Right renal cortex interstitium (tissue), 3 donors: ENCODE measurements around the gene USP36. TPM values are rescaled to one million over a fixed set of nuclear protein-coding genes. Genes with fewer than 3 reads are reported as not detected.
"Not testable (repeated sequence)": the region's sequence is repeated elsewhere in the genome, so short reads cannot be mapped to it uniquely, and the experiment has no call there.

Source experiments
- DNase-seq, 3 donors: peaks; one replicate each; pipeline ENCODE4 v3.0.0-alpha.2; 2013; ENCODE audit warnings: low read depth in 3 of 3, low spot score in 2 of 3
- polyA plus RNA-seq, 3 donors: library from polyadenylated mRNA; unstranded; fragments of 120-200 nt; gene quantifications; one replicate each; pipeline ENCODE4 v1.2.1, GENCODE V29; 2013; ENCODE audit not compliant: insufficient read length in 3 of 3

Gene USP36
- polyA plus RNA-seq, 3 donors = 32.8 to 39.4 (median 38.6) TPM

DNA sequence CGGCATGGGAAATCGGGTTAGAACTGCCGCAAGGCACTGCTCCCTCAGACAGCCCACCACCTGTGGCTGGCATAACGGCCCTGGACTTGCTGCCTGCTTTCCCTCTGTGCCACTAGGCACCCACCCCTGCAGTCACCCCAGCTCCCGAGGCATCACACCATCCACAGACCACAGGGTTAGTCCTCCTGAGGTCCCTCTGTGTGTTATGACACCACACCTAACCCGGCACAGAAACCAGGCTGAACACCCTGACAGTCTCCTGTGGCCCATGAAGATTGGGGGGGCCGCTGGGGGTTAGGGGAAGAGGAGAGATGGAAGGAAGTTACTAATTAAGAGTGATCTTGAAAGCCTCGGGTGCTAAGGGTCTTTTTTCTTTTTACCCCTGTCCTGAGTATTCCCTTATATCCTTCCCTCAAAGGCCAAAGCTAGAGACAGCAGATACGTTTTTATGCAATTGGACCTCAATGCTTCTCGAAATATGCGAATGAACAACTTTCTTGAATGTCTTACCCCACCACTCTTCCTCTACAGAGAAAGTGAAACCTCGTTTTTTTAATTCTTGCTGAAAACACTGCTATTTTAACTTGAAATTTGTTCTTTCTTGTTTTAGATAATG is 65.5 kb downstream of the USP36 start:
- DNase-seq = no peak

DNA sequence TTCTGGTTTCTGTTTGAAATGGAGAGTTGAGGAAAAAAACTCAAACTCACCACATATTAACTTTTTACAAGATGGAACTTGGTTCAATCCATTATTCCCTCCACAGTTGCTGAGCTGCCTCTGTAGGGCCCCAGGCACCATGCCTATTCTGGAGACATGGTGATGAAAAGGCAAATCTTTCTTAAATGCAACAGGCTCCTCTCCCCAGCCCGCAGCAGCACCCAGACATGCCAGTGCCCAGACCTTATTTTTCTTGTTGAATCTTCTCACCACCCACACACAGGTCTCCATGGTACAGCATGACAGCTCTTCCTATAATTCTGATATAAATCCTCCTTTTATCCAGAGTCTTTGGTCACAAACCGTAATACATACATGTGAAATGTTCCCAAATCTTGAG is 66.2 kb downstream of the USP36 start:
- no peak for DNase-seq

GRCh38 chr17:78771758-78772382 is 68.7 kb downstream of the USP36 start:
- no peak for DNase-seq

DNA sequence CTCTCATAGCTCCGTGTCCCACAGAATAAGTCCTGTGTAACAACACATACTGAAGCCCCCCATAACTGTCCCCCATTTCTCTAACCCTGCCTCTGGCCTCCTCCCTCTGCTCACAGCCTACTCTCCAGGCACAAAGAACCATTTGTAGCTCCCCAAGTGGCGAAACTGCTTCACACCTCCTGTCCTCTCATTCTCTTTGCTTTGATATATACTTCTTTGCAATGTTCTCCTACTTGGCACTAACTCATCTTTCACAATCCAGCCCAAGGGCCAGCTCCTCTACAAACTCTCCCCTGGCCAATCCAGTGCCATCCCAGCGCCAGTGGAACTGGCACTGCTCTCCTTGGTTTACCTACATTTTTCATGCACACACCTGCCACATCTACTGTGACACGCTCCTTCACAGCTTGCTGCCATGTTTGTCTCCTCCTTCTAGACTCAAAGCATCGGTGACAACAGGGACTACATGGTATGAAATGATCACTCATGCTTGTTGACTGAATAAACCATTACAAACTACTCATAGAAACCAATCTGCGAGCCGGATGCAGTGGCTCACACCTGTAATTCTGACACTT is 71.3 kb downstream of the USP36 start:
- no peak for DNase-seq

GRCh38 chr17:78767806-78768205 is 72.8 kb downstream of the USP36 start:
- no peak for DNase-seq

DNA sequence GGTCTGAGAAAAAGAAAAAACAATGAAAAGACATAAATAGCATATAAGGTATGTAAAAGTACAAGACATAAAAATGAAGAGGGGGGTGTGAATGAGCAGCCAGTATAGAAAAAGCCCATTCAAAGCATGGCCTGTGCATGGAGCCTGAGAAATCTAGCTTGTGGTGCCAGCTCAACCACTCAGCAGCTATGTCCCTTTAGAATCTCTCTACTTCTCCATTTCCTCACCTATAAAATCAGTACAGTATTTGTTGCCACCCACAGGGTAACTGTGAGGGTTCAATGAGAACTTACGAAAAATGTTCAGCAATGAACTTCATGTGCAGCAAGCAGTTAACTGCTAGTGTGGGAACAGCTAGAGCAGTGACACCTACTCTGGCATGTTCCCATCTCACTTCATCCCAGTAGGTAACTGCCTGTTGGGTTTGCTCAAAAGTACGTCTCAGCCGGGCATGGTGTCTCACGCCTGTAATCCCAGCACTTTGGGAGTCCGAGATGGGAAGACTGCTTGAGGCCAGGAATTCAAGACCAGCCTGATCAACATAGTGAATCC is 73.8 kb downstream of the USP36 start:
- no peak for DNase-seq

GRCh38 chr17:78766225-78766624 is 74.4 kb downstream of the USP36 start:
- no peak for DNase-seq

GRCh38 chr17:78765821-78766220 is 74.8 kb downstream of the USP36 start:
- DNase-seq = no peak

GRCh38 chr17:78764871-78765270 is 75.7 kb downstream of the USP36 start:
- DNase-seq = no peak

DNA sequence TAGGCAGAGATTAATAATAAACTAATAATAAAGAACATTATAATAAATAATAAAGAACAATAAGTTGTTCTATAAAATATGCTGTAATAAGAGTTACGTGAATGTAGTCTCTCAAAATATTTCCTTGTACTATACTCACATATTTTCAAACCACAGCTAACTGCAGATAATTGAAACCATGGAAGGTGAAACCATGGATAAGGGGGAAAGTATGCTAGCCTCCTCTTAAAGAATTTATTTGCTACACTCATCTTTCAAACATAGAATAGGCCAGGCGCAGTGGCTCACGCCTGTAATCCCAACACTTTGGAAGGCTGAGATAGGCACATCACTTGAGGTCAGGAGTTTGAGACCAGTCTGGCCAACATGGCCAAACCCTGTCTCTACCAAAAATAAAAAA is 77.1 kb downstream of the USP36 start:
- no peak for DNase-seq

DNA sequence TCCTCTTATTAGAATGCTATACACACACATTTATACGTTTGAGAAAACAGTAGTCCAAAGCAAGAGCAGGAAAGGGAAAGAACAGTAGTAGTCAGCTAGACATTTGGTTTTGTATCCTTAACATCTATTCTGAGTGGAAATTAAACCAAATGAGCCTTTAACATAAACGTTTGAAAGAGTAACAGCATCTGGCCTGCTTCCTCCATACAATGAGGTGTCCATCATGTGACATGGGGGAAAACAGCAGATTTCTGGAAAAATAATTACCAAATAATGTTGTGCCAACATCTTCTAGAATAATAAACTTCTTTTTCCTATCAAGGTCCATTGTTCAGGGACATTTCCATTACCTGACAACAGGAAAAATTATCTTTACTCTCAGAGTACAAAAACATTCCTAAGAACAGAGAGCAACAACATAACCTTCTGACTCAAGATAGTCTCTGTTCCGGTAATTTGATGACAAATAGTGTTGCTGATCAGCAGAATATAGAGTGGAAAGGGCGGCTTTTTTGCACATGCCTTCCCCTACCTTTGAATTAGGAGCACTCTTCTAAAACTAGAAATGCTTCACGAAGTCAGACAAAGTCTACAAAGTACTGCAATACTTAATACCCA is 78.7 kb downstream of the USP36 start:
- no peak for DNase-seq

DNA sequence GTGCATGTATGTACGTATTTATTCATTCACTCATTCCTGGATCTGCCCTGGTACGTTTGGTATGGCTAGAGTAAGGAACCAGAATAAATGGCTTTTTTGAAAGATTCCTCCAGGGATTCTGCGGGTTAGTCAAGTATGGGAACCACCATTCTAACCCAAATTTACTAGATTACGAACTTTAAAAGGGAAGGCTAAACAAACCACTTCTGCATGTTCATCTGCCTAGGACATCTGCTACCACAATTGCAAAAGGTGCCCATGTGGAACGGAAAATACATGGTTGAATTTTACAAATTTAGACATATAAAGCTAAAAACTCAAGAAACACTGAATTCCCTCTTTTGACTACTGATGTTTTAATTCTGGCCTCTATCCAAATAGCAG is 80.7 kb downstream of the USP36 start:
- DNase-seq = no peak

GRCh38 chr17:78759203-78759968 is 81.2 kb downstream of the USP36 start:
- DNase-seq = peak in 1 of 3 donors; percentile 39

GRCh38 chr17:78753316-78754250 is 87.0 kb downstream of the USP36 start:
- no peak for DNase-seq

GRCh38 chr17:78751447-78752161 is 89.0 kb downstream of the USP36 start:
- DNase-seq = no peak

DNA sequence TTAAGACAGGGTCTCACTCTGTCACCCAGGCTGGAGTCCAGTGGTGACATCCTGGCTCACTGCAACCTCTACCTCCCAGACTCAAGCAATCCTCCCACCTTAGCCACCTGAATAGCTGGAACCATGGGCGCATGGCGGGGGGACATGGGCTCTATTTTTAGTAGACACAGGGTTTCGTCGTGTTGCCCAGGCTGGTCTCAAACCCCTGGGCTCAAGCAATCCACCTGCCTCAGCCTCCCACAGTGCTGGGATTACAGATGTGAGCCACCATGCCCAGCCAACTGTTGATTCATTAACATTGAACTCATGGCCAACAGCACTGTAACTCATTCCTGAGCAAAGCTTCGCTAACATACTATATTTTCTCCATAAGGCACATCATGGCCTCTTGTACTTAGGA is 89.6 kb downstream of the USP36 start:
- not testable (repeated sequence) for DNase-seq

DNA sequence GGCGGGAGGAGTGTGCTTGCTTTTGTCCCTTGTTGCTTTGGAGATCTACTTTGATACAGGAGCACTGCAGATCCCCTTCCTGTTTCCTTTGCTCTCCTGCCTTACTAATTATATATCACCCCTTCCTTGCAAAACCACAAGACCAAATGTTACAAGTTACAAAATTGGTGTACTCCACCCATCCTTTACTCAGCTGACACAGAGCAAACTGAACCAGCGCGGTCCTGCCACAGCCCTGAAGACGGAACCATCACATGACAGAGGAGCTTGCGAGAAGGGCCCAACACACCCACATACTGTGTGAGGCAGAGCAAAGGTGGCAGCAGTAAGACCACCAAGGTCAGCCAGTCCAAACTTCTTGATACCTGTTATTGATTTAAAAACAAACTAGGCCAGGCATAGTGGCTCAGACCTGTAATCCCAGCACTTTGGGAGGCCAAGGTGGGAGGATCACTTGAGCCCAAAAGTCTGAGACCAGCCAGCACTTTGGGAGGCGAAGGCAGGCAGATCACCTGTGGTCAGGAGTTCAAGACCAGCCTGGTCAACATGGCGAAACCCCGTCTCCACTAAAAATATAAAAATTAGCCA is 91.8 kb downstream of the USP36 start:
- DNase-seq = no peak

DNA sequence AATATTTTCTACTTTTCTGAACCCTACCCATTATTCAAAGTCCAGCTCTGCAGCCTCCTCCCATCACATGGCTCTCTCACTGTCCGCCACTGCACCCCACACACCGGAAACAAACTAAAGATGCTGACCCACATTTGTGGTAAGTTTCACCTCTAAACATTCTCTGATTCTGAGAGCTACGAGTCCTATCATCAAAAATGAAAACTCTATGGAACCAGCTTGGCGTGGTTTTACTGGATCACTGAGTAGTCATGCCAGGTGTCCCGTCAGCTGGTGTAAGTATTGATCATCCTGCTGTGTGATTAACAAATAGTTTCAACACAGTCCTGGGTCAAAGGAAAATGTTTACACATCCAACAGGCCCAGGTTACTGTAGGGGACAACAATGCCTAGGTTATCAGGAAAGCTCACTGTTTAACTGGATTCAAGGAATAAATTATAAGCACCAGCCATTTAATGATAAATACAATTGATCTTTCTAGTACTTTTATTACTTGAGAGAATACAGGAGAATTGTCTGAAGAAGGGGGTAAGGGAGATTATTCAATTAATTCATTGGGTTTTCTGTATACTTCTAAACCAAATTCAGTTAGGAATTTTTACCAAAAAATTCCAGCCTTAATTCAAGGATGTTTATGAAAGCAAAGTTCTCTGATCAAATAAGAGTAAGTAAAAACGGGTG is 92.4 kb downstream of the USP36 start:
- DNase-seq = no peak
